ENCODE results near the gene PTPRM. TPM values are rescaled to one million over a fixed set of nuclear protein-coding genes. Genes with fewer than 3 reads are reported as not detected.

The PTPRM gene
- total and polyA plus RNA-seq, 9 donors, result 45.6 to 82.0 (median 56.9) TPM

DNA sequence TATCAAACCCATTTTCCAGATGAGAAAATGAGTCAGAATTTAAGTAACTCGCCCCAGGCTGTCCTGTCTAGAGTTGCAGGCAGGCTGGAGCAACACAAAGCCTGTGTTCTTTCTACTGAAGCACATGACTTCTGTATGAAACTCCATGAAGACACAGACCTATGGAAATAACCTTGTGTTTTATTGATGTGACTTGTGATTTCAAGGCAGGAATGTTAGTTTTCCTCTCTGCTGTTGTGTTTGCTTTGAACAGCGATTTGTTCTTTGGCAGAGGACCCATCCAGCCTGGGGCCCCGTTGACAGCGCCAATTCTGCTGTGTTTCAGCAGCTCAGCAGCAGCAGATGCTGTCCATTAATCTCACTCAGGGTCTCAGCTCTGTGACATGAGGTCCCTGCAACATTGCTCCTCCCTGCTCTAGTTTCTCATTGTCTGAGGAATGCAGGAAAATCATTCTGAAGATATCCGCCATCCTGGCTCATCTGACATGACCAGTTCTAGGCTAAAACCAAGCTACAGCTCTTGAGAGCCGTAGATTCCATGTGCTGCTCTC is 697.8 kb downstream of the PTPRM start:
- intact Hi-C loops (cut with DNase I), result no loop called here
- H3K27ac ChIP-seq, result no peak overlapping the region
- no peaks in the 10 kb centered on the region for H3K4me1 ChIP-seq (ENCODE audit: insufficient read depth)
- no peak overlapping the region for H3K4me3 ChIP-seq
- no peaks in the 10 kb centered on the region for H3K9me3 ChIP-seq
- DNase-seq, result no peak
- H3K27me3 ChIP-seq, result no peaks in the 10 kb centered on the region
- TF ChIP-seq POLR2A (IDR thresholded peaks at IDR 0.05) (no peak), EP300 (IDR thresholded peaks at IDR 0.05) (no peak)
- TF ChIP-seq, protein P1, sequence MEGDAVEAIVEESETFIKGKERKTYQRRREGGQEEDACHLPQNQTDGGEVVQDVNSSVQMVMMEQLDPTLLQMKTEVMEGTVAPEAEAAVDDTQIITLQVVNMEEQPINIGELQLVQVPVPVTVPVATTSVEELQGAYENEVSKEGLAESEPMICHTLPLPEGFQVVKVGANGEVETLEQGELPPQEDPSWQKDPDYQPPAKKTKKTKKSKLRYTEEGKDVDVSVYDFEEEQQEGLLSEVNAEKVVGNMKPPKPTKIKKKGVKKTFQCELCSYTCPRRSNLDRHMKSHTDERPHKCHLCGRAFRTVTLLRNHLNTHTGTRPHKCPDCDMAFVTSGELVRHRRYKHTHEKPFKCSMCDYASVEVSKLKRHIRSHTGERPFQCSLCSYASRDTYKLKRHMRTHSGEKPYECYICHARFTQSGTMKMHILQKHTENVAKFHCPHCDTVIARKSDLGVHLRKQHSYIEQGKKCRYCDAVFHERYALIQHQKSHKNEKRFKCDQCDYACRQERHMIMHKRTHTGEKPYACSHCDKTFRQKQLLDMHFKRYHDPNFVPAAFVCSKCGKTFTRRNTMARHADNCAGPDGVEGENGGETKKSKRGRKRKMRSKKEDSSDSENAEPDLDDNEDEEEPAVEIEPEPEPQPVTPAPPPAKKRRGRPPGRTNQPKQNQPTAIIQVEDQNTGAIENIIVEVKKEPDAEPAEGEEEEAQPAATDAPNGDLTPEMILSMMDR (IDR thresholded peaks at IDR 0.05), result no peak
- H3K36me3 ChIP-seq, result no peaks in the 10 kb centered on the region
- 46 to 54% (median 47%) methylated on average over 6 of the region's 6 CpGs for WGBS, 3 donors

DNA sequence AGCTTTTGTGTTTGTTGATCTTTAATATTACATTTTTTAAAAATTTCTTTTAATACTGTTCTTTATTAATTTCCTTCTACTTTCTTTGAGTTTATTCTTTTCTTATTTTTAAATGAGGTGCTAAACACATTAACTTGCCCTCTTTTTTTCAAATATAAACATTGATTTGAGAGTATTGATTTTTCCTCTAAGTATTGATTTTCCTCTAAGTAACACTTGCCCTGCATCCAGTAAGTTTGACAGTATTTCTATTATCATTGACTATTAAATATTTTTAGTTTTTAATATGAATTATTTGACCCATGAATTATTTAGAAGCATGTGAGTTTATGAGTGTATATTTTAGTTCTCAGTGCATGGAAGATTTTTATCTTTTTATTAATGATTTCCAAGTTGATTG is 705.1 kb downstream of the PTPRM start:
- Histone ChIP-seq H3K9me3 (no peaks in the 10 kb centered on the region), H3K4me3 (no peak overlapping the region), H3K36me3 (no peaks in the 10 kb centered on the region), H3K27me3 (no peaks in the 10 kb centered on the region), H3K4me1 (ENCODE audit: insufficient read depth) (no peaks in the 10 kb centered on the region), H3K27ac (no peak overlapping the region)
- TF ChIP-seq POLR2A (IDR thresholded peaks at IDR 0.05), result no peak
- TF ChIP-seq, protein P1 (IDR thresholded peaks at IDR 0.05), result no peak
- no peak for TF ChIP-seq EP300 (IDR thresholded peaks at IDR 0.05)
- DNase-seq, result no peak
- intact Hi-C loops (cut with DNase I), result no loop called here

DNA sequence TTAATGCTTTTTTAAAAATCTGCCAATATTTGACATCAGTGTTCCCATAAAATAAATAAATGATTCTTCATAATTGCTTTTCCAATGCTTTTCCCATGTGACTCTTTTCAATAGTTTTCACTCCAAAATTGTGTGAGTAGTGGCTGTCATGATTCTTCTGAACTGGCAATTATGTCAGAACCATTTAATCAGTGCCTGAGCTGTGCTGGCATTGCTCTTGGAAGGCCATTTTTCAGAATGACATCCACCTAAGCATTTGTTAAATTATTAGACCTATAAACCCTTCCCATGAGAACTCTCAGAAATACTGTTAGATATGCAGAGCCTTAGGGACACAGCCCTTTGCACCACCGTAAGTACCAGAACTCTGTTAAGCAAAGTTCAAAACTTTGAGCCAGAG is 707.3 kb downstream of the PTPRM start:
- WGBS, 3 donors, result 85 to 100% (median 99%) methylated on average over 1 of the region's 1 CpG
- Histone ChIP-seq H3K4me1 (ENCODE audit: insufficient read depth) (no peaks in the 10 kb centered on the region), H3K36me3 (no peaks in the 10 kb centered on the region), H3K4me3 (no peak overlapping the region), H3K27ac (no peak overlapping the region), H3K9me3 (no peaks in the 10 kb centered on the region), H3K27me3 (no peaks in the 10 kb centered on the region)
- intact Hi-C loops (cut with DNase I), result no loop called here
- DNase-seq, result no peak
- TF ChIP-seq EP300 (IDR thresholded peaks at IDR 0.05) (no peak), POLR2A (IDR thresholded peaks at IDR 0.05) (no peak)
- TF ChIP-seq, protein P1 (IDR thresholded peaks at IDR 0.05), result no peak

DNA sequence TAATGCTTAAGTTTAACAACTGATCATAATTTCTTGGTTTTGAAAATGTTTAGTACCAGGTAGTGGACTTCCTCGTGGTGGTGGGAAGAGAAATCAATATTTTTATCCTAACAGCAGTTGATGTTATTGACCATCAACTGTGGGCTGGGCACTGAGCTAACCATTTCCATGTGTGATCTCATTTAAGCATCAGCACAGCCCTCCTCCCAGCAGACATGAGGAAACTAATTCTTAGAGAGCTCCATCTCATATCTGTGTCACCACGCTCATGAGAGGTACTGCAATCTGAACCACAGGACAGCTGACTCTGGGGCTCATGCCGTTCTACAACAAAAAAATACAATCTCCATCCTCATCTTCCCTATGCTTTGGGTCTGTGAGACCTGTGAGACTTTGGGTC is 709.3 kb downstream of the PTPRM start:
- no peak for DNase-seq
- no peak overlapping the region for H3K4me3 ChIP-seq
- TF ChIP-seq POLR2A (IDR thresholded peaks at IDR 0.05) (no peak), EP300 (IDR thresholded peaks at IDR 0.05) (no peak)
- TF ChIP-seq, protein P1 (IDR thresholded peaks at IDR 0.05), result no peak
- H3K27me3 ChIP-seq, result no peaks in the 10 kb centered on the region
- no peaks in the 10 kb centered on the region for H3K4me1 ChIP-seq (ENCODE audit: insufficient read depth)
- intact Hi-C loops (cut with DNase I), result no loop called here
- H3K9me3 ChIP-seq, result no peaks in the 10 kb centered on the region
- no peaks in the 10 kb centered on the region for H3K36me3 ChIP-seq
- H3K27ac ChIP-seq, result no peak overlapping the region
- WGBS, 3 donors, result 93 to 96% (median 95%) methylated on average over 3 of the region's 3 CpGs

All from ovary (tissue), 9 donors.